ENCODE results near the gene UBE2K.
"Not testable (repeated sequence)": the region's sequence is repeated elsewhere in the genome, so short reads cannot be mapped to it uniquely, and the experiment has no call there.

Gene UBE2K

DNA sequence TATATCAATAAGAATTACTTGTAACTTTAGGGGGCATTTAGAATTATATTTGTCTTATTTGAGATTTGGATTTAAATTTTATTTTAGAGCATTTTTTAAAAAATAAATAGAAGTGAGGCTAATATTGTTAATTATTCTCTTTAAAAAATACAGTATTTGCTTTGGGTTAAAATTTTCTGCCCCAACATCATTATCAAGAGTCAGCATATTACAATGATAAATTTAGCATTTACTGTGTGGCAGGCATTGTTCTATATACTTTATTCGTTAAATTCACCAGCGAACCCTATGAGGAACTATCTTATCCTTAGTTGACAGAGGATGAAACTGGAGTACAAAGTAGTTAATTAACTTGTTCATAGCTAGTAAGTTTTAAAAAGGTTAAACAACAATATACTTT, 34.0 kb downstream of the UBE2K start:
- peak; percentile 87 for FAIRE-seq

DNA sequence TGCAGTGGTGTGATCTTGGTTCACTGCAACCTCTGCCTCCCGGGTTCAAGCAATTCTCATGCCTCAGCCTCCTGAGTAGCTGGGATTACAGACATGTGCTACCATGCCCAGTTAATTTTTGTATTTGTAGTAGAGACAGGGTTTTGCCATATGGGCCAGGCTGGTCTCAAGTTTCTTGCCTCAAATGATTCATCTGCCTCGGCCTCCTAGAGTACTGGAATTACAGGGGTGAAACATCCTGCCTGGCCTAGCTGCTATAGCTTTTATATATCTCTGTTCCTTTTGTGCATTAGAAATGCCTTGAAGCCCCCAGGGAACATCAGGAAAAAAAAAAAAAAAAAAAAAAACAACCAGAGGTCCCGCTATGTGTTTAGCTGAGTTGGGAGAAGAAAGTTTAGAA, 34.8 kb downstream of the UBE2K start:
- FAIRE-seq, result no peak

DNA sequence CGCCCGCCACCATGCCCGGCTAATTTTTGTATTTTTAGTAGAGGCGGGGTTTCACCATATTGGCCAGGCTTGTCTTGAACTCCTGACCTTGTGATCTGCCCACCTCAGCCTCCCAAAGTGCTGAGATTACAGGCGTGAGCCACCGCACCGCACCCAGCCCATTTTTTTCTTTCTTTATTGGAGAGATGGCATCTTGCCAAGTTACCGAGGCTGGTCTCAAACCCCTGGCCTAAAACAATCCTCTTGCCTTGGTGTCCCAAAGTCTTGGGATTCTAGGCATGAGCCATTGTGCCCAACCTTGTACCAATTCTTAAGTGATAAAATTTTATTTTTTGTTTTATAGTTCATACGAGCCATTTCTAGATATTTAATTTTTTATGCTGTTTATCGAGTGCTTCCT, 41.7 kb downstream of the UBE2K start:
- not testable (repeated sequence) for FAIRE-seq

DNA sequence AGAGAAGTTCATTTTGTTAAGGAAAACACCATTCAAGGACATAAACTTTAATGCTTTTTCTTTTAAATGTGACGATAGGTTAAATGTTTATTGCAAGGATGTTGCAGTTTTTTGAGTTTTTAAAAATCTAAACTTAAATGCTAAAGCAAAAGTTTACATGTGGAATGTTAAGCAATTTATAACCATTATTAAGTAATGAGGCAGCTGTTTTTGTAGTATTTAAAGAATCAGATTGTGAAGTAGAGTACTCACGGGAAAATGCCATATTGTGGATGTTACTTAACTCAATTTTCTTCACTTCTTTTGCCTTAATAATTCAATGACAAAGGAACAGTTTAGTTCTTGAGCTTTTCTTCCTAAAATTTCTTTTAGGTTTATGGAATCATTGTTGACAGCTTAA, 43.5 kb downstream of the UBE2K start:
- FAIRE-seq, result no peak

DNA sequence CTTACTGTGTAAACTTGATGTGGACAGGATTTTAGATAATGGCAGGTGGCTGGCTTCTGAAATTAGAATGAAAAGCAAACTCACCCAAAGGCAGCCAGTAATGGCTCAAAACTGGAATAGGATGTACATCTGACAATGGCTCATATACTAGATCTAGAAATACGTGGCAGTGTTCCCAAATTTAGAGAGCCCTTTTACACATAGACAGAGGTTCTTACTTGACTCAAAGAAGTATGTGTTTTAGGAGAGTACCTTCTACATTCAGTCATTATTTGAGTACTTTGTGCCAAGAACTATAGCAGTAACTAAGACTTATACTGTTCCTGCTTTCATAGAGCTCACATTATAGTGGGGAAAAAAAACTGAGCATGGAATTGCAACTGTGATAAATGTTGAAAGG, 48.0 kb downstream of the UBE2K start:
- no peak for FAIRE-seq

DNA sequence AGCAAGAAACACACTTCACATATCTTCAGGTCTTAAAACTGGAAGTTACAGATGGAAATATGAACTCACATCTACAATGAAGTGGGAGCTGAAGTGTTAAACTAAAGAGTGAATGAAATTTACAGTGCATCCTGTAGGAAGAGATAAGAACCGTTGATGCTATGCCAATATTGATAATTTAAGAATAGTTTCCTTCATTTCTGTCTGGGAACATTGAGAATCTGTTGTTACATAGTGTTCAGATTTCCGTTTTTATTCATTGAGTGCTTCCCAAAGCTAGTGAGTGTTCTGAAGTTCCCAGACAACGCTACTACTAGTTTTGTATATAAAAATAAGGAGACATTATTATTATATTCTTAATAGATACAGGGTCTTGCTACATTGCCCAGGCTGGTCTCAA, 52.3 kb downstream of the UBE2K start:
- FAIRE-seq, result no peak

DNA sequence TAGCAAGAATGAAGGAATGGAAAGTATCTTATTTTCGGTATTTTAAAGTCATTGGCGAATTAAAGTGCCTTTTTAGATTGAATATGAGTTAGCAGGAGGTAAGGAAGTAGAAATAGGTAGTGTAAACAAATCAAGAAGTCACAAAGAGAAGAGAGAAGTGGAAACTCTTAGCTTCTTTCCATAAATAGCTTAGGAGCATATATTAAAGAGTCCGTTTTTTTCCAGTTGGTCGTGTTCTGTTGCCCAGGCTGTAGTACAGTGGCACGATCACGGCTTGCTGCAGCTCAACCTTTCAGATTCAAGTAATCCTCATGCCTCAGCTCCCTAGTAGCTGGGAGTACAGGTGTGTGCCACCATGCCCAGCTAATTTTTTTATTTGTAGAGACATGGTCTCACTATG, 56.4 kb downstream of the UBE2K start:
- FAIRE-seq, result no peak

DNA sequence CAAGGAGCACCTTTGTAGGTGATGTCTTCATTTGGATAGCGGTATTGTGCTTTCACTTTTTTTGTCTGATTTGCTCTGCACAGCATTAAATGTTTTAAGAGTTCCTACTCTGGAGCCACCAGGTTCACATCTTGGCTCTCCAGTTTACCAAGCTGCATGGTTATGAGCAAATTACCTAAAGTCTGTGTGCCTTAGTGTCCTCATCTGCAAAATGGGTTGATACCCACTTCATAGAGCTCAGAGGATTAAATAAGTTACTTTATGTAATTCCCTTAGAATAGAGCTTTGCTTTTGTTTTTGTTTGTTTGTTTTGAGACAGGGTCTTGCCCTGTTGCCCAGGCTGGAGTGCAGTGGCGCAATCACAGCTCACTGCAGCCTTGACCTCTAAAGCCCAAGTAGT, 58.2 kb downstream of the UBE2K start:
- no peak for FAIRE-seq

DNA sequence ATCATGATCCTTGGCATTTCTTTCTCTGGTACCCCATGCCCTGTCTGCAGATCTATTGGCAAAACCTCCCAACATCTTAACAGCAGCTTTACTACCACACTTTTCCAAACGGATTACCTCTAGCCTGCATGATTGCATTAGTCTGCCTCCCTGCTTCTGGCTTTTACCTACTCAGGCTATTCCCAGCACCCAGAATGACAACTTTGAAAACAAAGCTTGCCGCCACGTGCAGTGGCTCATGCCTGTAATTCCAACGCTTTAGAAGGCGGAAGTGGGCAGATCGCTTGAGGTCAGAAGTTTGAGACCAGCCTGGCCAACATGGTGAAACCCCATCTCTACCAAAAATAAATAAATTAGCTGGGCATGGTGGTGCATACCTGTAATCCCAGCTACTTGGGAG, 60.2 kb downstream of the UBE2K start:
- FAIRE-seq, result no peak

DNA sequence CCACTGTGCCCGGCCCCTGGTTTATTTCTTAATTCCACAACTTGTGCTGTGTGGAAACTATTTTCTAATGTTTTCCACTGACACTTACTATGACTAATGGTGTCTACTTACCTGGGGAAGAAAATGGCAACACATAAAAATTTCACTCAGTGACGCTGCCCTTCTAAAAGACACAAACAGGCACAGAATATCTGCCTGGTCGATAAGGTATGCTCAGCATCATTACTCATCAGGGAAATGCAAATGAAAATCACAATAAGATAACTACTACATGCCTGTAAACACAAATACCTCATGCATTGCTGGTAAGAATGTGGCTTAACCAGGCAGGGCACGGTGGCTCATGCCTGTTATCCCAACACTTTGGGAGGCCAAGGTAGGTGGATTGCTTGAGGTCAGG, 61.6 kb downstream of the UBE2K start:
- no peak for FAIRE-seq

DNA sequence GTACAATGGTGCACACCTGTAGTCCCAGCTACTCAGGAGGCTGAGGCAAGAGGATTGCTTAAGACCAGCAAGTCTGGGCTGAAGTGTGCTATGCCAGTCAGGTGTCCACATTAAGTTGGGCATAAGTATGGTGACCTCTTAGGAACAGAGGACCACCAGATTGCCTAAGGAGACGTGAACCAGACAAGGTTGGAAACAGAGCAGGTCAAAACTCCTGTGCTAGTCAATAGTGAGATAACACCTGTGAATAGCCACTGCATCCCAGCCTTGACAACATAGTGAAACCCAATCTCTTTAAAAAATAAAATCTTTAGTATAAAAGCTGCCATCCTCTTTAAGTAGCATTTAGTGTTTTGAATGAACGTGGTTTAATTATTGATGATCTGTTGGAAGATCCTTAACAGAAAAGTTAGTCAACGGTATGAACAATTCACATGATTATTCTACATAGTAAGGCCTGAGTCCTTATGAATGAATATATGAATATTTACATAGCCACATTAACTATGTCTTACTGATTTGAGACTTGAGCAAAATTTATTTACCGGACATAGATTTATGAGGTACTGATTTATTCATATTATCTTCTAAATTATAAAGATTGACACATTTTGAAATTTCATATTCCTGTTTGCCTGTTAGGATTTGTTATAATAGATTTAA, 63.2 kb downstream of the UBE2K start:
- FAIRE-seq, result peak; percentile 14

DNA sequence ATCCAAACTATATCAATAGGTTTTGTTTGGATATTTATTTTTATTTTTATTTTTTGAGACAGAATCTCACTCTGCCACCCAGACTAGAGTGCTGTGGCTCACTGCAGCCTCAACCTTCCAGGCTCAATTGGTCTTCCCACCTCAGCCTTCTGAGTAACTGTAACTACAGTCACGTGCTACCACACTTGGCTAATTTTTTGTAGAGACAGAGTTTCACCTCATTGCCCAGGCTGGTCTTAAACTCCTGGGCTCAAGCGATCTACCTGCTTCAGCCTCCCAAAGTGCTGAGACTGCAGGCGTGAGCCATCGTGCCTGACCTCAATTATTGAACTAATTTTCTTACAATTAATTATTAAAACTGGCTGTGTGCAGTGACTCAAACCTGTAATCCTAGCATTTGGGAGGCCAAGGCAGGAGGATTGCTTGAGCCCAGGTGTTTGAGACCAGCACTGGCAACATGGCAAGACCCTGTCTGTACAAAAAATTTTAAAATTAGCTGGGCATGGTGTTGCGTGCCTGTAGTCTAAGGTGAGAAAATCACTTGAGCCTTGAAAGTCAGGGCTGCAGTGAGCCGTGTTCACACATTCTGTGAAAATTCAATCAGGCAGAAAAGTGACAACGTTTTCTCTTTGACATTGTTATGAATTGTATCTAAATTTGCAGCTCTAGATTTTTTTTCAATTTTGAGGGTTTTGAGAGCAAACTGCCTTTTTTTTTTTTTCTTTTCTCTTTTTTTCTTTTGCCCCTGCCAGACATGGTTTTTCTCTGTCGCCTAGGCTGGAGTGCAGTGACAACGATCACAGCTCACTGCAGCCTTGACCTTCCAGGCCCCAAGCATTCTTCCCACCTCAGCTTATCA, 66.0 kb downstream of the UBE2K start:
- no peak for FAIRE-seq

DNA sequence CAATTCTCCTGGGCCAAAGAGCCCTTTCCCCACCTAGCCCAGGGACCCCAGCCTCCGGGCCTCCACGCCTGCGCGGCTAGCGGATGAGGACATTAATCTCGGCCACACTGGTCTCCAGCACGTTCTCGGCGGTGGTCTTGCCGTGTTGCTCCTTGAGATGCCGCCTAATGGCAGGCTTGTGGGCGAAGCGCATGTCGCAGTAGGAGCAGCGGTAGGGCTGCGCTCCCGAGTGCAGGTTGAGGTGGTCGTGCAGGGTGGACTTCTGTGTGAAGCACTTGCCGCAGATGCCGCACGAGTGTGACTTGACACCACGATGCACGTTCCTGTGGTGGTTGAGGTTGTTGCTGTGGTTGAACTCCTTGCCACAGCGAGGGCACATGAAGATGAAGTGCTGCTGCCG, 72.1 kb downstream of the UBE2K start:
- FAIRE-seq, result no peak

DNA sequence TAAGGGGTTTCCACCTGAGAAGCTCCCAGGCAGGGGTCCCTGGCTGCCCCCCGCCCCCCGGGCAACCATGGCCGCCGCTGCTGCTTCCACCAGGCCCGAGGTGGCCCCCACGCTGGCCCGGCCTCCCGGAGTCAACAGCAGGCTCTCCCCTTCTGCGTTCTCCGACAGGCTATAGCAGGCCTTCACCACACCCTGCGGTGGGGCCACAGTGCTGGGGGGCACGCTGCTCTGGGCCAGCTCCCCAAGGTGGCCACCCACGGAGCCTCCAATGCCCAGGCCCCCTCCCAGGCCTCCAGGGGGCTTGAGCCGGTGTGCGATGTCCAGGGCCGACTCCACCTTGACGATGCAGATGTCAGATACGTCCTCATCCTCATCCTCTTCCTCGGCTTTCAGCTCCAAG, 72.5 kb downstream of the UBE2K start:
- FAIRE-seq, result no peak

DNA sequence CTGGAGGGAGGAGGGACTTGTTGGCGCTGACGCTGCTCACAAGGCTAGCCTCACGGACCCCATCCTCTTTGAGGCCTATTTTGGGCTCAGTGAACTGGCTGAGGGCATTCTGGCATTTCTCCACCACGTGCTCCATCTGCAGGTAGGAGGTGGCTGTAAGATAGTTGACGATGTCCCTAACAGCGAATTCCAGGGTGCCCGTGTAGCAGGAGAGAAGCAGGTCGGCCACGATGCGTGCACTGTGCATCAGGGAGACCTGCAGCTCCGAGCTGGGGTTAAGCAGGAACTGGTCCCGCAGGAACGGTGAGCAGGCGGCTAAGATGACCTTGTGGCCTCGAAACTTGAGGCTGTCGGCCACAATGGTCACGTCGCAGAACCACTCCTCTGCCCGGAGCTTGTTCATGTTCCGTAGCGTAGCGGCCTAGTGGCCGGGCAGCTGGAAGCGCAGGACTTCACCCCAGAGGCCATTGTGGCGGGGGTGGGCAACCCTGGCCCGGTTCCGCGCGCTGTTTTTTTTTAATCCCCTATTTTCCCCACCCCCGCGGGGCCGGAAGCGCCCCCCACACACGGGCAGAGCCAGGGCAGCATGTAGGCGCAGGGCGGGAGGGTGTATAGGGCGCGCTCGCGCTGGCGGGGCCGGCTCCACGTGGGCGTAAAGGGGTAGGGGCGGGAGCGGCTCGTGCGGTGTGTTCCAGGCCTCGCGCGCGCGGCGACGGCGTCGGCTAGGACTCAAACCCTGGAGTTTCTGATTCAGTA, 73.2 kb downstream of the UBE2K start:
- FAIRE-seq, result no peak

DNA sequence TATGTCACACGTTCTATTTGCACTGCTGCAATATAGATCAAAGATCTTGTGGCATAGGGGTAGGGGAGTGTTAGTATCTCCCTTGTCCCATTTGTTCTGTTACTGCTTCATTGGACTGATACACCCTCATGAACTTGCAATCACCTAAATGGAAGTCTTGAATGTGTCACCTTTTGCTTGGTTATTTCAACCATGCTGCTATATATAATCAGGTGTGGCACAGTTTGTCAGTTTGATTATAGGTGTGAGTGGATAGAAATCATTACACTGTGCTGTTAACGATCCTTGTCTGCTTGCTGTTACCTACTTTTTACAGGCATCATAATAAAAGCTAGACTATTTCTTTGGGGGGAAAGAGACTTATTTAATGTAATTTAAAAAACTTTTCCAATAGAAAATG, 84.1 kb downstream of the UBE2K start:
- not testable (repeated sequence) for FAIRE-seq

DNA sequence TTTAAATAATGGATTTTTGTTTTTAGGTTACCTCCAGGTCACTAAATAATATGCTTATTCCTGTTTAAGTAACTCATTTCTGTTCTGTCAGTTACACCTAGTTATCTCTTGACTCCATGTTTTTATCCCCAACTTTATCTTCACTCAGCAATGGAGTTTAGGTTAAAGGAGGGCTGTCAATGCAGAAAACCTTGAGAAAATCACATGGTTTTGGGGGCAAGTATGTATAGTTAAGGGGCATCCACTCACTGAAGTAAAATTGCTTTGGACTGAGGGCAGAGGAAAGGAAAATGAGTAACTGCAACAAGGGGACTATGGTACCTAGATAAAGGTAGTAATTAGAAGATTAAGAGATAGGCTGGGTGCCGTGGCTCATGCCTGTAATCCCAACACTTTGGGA, 87.1 kb downstream of the UBE2K start:
- FAIRE-seq, result no peak

DNA sequence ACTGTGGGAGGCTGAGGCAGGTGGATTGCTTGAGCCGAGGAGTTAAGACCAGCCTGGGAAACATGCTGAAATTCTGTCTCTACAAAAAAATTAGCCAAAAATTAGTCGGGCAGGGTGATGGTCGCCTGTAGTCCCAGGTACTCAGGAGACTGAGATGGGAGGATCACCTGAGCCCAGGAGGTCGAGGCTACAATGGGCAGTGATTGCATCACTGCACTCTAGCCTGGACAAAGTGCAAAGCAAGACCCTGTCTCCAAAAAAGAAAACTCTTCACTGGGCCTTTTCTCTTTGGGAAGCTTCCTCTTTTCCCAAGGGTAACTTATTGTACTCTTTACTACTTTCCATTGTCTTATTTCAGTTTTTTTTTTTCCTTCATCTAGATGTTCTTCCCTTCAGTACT, 88.9 kb downstream of the UBE2K start:
- no peak for FAIRE-seq

DNA sequence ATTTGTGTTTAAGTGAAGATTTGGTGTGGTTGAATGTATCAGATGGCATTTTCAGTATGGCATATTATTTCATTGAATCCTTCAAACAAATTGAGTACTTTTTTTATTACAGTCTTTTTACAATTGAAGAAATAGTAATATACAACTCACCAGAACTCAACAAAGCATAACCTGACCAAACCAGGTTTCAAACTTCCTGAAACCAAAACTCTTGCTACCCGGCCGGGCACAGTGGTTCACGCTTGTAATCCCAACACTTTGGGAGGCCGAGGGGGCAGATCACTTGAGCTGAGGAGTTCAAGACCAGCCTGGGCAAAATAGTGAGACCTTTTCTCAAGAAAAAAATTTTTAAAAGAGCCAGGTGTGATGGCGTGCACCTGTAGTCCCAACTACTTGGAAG, 94.2 kb downstream of the UBE2K start:
- FAIRE-seq, result no peak

DNA sequence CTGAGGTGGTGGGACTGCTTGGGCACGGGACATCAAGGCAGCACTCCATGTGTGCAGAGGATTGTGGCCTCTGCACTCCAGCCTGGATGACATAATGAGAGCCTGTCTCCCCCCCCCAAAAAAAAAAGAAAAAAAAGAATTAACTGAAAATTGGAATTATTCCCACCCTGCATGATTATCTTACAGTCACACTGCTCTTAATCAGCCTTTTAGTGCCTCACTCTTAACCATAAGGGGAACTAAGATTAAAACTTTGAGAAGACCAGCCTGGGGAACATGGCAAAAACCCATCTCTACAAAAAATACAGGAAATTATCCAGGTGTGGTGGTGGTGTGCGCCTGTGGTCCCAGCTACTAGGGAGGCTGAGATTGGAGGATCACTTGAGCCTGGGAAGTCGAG, 94.6 kb downstream of the UBE2K start:
- no peak for FAIRE-seq

DNA sequence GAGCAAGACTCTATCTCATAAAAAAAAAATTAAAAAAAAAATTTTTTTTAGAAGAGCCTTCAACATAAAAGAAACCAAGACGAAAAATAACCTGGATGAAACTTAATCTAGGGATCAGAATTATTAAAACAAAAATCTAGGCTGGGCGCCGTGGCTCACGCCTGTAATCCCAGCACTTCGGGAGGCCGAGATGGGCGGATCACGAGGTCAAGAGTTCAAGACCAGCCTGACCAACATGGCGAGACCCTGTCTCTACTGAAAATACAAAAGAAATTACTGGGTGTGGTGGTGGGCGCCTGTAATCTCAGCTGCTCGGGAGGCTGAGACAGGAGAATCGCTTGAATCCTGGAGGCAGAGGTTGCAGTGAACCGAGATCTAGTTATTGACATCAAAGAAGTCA, 95.0 kb downstream of the UBE2K start:
- not testable (repeated sequence) for FAIRE-seq

DNA sequence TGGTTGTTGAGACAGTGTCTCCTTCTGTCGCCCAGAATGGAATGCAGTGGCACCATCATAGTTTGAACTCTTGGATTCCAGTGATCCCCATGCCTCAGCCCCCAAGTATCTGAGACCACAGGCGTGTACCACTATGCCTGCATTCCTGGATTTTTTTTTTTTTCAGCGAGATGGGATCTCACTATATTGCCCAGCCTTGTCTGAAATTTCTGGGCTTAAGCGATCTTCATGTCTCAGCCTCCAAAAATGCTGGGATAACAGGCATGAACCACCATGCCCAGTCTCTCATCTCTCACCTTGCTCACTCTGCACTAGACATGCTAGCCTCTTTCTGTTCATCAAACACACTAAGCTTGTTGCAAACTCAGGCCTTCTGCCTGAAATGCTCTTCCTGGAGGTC, 104.1 kb downstream of the UBE2K start:
- FAIRE-seq, result no peak

DNA sequence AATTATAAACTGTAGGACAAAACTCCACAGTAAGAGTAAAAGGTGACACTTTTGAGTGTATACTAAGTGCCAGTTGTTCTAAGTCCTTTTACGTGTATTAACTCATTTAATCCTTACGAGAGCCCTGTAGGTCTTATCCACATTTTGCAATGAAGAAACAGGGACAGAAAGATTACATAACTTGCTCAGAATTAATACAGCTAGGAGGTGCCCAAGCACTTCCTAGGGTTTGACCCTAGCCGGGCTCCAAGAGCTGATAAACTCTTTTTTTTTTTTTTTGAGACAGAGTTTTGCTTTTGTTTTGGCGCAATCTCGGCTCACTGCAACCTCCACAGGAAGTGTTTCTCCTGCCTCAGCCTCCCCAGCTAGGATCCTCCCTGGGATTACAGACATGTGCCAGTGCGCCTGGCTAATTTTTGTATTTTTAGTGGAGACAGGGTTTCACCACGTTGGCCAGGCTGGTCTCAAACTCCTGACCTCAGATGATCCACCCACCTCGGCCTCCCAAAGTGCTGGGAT, 110.4 kb downstream of the UBE2K start:
- no peak for FAIRE-seq

DNA sequence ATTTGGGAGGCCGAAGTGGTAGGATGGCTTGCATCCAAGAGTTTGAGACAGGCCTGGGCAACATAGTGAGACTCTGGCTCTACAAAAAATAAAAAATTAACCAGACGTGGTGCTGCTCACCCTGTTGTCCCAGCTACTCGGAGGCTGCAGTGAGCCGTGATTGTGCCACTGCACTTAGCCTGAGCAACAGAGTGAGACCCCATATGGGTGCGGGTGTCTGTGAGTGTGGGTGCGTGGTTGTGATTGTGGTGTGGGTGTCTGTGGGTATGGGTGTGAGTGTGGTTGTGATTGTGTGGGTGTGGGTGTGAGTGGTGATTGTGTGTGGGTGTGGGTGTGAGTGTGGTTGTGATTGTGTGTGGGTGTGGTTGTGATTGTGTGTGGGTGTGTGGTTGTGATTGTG, 114.6 kb downstream of the UBE2K start:
- FAIRE-seq, result no peak

All from A204.1 (cell line).